ENCODE measurements around the gene SLC22A7.

GRCh38 chr6:43339168-43339567 lies 41.1 kb downstream of the SLC22A7 start:
- no peak for TF ChIP-seq POLR2A (IDR thresholded peaks at IDR 0.05; ENCODE audit: low read length)
- TF ChIP-seq GATA1 (IDR thresholded peaks at IDR 0.05; ENCODE audit: low read depth, low read length): no peak
